NCI-H1105 treated with DMSO at 0.1 percent for 48 hours (cell line): ENCODE measurements around the gene SCUBE3.

Experiments
- DNase-seq: peaks from one replicate; lab custom pipeline; 2025; lab: John Stamatoyannopoulos, UW

SCUBE3 gene

GRCh38 chr6:35213298-35213791, 411 bp upstream of the SCUBE3 start:
- peak; percentile 14 for DNase-seq

- no peak for DNase-seq
Observed at GRCh38 chr6:35214869-35215664, 1.3 kb downstream of the SCUBE3 start.

- DNase-seq: no peak
Observed at GRCh38 chr6:35215665-35216411, 2.1 kb downstream of the SCUBE3 start.

- no peak for DNase-seq
Observed at GRCh38 chr6:35216412-35216732, 2.6 kb downstream of the SCUBE3 start.

GRCh38 chr6:35216851-35217811, 3.4 kb downstream of the SCUBE3 start:
- DNase-seq: peak; percentile 17

GRCh38 chr6:35218021-35218420, 4.3 kb downstream of the SCUBE3 start:
- DNase-seq: no peak

- DNase-seq: no peak
Observed at GRCh38 chr6:35218456-35218855, 4.7 kb downstream of the SCUBE3 start.

GRCh38 chr6:35219683-35220326, 6.0 kb downstream of the SCUBE3 start:
- no peak for DNase-seq

GRCh38 chr6:35220711-35221110, 7.0 kb downstream of the SCUBE3 start:
- no peak for DNase-seq

- DNase-seq: no peak
Observed at GRCh38 chr6:35223396-35223795, 9.6 kb downstream of the SCUBE3 start.

GRCh38 chr6:35224720-35225119, 11.0 kb downstream of the SCUBE3 start:
- no peak for DNase-seq

GRCh38 chr6:35228481-35228880, 14.7 kb downstream of the SCUBE3 start:
- DNase-seq: no peak

- DNase-seq: no peak
Observed at GRCh38 chr6:35229304-35229703, 15.5 kb downstream of the SCUBE3 start.

- no peak for DNase-seq
Observed at GRCh38 chr6:35230498-35230897, 16.7 kb downstream of the SCUBE3 start.

- no peak for DNase-seq
Observed at GRCh38 chr6:35230950-35231349, 17.2 kb downstream of the SCUBE3 start.

GRCh38 chr6:35231563-35231962, 17.8 kb downstream of the SCUBE3 start:
- no peak for DNase-seq

GRCh38 chr6:35234901-35235300, 21.1 kb downstream of the SCUBE3 start:
- DNase-seq: no peak

- DNase-seq: no peak
Observed at GRCh38 chr6:35236223-35236622, 22.5 kb downstream of the SCUBE3 start.

- no peak for DNase-seq
Observed at GRCh38 chr6:35237476-35237875, 23.7 kb downstream of the SCUBE3 start.

- DNase-seq: no peak
Observed at GRCh38 chr6:35238843-35239289, 25.1 kb downstream of the SCUBE3 start.

GRCh38 chr6:35239581-35239980, 25.8 kb downstream of the SCUBE3 start:
- no peak for DNase-seq
